Lower leg skin (tissue), 3 donors: ENCODE results near the gene RAPGEF2.

Experiments
- POLR2A ChIP-seq, 2 donors: fragments of 450-650 bp; IDR thresholded peaks; one replicate each; pipeline ENCODE4 v1.6.1; 2016 to 2017; ENCODE audit warnings: antibody characterized with exemption in 2 of 2, mild to moderate bottlenecking in 1 of 2, moderate library complexity in 1 of 2
- TF ChIP-seq, protein P1 (sequence below), 3 donors: fragments of 450-650 bp; IDR thresholded peaks; one replicate each; pipeline ENCODE4 v1.5.1; 2016; ENCODE audit warnings: antibody characterized with exemption in 3 of 3, mild to moderate bottlenecking in 3 of 3, moderate library complexity in 2 of 3

DNA sequence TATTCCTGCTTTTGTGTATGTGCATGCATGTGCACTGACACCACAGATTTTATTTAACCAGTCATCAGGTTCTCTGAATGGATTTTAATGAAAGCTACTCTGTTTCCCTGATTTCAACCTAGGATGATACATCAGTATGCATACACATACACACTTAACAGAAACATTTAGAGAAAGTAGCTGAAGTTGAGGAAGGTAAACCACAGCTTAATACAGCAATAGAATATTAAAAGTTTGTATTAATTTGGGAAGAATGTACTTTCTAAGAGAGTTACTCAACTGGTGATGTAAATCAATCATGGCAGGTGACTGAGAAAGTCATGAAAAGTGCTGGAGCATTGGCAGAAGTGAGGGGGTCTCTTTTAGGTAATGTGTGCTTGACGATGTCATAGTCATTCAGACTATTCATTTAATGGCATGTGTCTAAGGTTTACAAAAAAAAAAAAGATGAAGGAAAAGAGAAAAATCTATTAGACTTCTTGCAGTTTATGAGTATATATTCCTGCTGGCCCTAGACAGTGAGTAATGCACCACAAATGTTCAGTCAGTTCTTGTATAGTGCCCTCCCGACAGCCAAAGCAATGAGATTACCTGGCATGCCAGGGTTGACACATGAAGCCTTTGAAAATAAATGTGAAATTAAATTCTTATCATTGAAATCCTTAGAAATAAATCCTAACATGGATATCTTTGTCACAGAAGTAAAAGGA lies 187.6 kb downstream of the RAPGEF2 start:
- TF ChIP-seq, protein P1, sequence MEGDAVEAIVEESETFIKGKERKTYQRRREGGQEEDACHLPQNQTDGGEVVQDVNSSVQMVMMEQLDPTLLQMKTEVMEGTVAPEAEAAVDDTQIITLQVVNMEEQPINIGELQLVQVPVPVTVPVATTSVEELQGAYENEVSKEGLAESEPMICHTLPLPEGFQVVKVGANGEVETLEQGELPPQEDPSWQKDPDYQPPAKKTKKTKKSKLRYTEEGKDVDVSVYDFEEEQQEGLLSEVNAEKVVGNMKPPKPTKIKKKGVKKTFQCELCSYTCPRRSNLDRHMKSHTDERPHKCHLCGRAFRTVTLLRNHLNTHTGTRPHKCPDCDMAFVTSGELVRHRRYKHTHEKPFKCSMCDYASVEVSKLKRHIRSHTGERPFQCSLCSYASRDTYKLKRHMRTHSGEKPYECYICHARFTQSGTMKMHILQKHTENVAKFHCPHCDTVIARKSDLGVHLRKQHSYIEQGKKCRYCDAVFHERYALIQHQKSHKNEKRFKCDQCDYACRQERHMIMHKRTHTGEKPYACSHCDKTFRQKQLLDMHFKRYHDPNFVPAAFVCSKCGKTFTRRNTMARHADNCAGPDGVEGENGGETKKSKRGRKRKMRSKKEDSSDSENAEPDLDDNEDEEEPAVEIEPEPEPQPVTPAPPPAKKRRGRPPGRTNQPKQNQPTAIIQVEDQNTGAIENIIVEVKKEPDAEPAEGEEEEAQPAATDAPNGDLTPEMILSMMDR (IDR thresholded peaks at IDR 0.05), result no peak
- TF ChIP-seq POLR2A (IDR thresholded peaks at IDR 0.05), result no peak
